Stimulated activated CD4-positive, alpha-beta T cell treated with anti-CD3 and anti-CD28 coated beads, TNF-alpha, amount 100 ng/mL, for 24 hours (primary cell): ENCODE data around the gene GHR.
"Not testable (repeated sequence)": the region's sequence is repeated elsewhere in the genome, so short reads cannot be mapped to it uniquely, and the experiment has no call there.

Source experiments
- DNase-seq, 3 experiments: peaks; one replicate each; pipeline ENCODE4 v3.0.0-alpha.2; 2020; ENCODE audit warnings: low read depth in 3 of 3

Gene GHR

GRCh38 chr5:42569953-42570548 lies 146.8 kb downstream of the GHR start:
- DNase-seq = no peak

GRCh38 chr5:42570966-42571960 lies 148.0 kb downstream of the GHR start:
- DNase-seq = no peak

- DNase-seq = no peak
These were observed 149.1 kb downstream of the GHR start for GRCh38 chr5:42572313-42572712.

GRCh38 chr5:42573386-42573785 lies 150.1 kb downstream of the GHR start:
- no peak for DNase-seq

- DNase-seq = not testable (repeated sequence)
These were observed 152.7 kb downstream of the GHR start for GRCh38 chr5:42575914-42576313.

- DNase-seq = not testable (repeated sequence)
These were observed 155.7 kb downstream of the GHR start for GRCh38 chr5:42578901-42579300.

GRCh38 chr5:42579320-42579719 lies 156.1 kb downstream of the GHR start:
- DNase-seq = no peak

- DNase-seq = no peak
These were observed 158.6 kb downstream of the GHR start for GRCh38 chr5:42581845-42582244.

GRCh38 chr5:42582723-42583122 lies 159.5 kb downstream of the GHR start:
- no peak for DNase-seq

GRCh38 chr5:42583322-42583721 lies 160.1 kb downstream of the GHR start:
- DNase-seq = peak in 2 of 3 experiments; percentile 1 to 5

- DNase-seq = no peak
These were observed 163.4 kb downstream of the GHR start for GRCh38 chr5:42586625-42587024.

GRCh38 chr5:42587096-42587723 lies 164.0 kb downstream of the GHR start:
- DNase-seq = no peak

- DNase-seq = no peak
These were observed 167.3 kb downstream of the GHR start for GRCh38 chr5:42590566-42590965.

- no peak for DNase-seq
These were observed 167.8 kb downstream of the GHR start for GRCh38 chr5:42591015-42591414.

GRCh38 chr5:42592401-42593140 lies 169.3 kb downstream of the GHR start:
- DNase-seq = no peak

- no peak for DNase-seq
These were observed 170.4 kb downstream of the GHR start for GRCh38 chr5:42593591-42593990.

GRCh38 chr5:42595597-42595996 lies 172.4 kb downstream of the GHR start:
- no peak for DNase-seq

- DNase-seq = no peak
These were observed 173.6 kb downstream of the GHR start for GRCh38 chr5:42596817-42597216.

GRCh38 chr5:42597318-42597937 lies 174.2 kb downstream of the GHR start:
- DNase-seq = no peak

- no peak for DNase-seq
These were observed 175.1 kb downstream of the GHR start for GRCh38 chr5:42598311-42598710.

GRCh38 chr5:42599106-42599505 lies 175.9 kb downstream of the GHR start:
- DNase-seq = no peak
